IMR-90 (cell line): ENCODE results near the gene CC2D2A.

Experiments
- CEBPB ChIP-seq: IDR thresholded peaks from 2 replicates; pipeline ENCODE4 v1.6.1; 2012; ENCODE audit warnings: low read depth, low read length, improper control_type of control experiment
- FOS ChIP-seq: fragments of 150-350 bp; IDR thresholded peaks from 2 replicates; pipeline ENCODE4 v1.6.1; 2016; ENCODE audit warnings: low read depth, low read length
- MAZ ChIP-seq: IDR thresholded peaks from 2 replicates; pipeline ENCODE4 v1.6.1; 2012; ENCODE audit warnings: low read depth, mild to moderate bottlenecking, low read length, improper control_type of control experiment, moderate library complexity, borderline replicate concordance
- POLR2A ChIP-seq: IDR thresholded peaks from 2 replicates; pipeline ENCODE4 v1.6.1; 2012; ENCODE audit warnings: mild to moderate bottlenecking, low read depth, low read length
- RAD21 ChIP-seq: IDR thresholded peaks from 2 replicates; pipeline ENCODE4 v1.6.1; 2012; ENCODE audit warnings: low read length, improper control_type of control experiment
- RCOR1 ChIP-seq: IDR thresholded peaks from 2 replicates; pipeline ENCODE4 v1.6.1; 2012; ENCODE audit warnings: mild to moderate bottlenecking, low read length, improper control_type of control experiment; ENCODE audit not compliant: insufficient replicate concordance
- SMC3 ChIP-seq: fragments of 150-350 bp; IDR thresholded peaks from 2 replicates; pipeline ENCODE4 v1.6.1; 2016; ENCODE audit warnings: low read depth, mild to moderate bottlenecking, antibody characterized with exemption, low read length, moderate library complexity
- TF ChIP-seq, protein P1 (sequence below): conservative IDR thresholded peaks from 2 replicates; pipeline ENCODE4 v1.5.1; 2012; ENCODE audit warnings: mild to moderate bottlenecking, low read depth, low read length, improper control_type of control experiment
- TF ChIP-seq, protein P2 (sequence below): fragments of 150-350 bp; IDR thresholded peaks from 2 replicates; pipeline ENCODE4 v1.6.1; 2017; ENCODE audit warnings: mild to moderate bottlenecking, antibody characterized with exemption, low read length, low read depth

- no peak for TF ChIP-seq RCOR1
- TF ChIP-seq, protein P1, sequence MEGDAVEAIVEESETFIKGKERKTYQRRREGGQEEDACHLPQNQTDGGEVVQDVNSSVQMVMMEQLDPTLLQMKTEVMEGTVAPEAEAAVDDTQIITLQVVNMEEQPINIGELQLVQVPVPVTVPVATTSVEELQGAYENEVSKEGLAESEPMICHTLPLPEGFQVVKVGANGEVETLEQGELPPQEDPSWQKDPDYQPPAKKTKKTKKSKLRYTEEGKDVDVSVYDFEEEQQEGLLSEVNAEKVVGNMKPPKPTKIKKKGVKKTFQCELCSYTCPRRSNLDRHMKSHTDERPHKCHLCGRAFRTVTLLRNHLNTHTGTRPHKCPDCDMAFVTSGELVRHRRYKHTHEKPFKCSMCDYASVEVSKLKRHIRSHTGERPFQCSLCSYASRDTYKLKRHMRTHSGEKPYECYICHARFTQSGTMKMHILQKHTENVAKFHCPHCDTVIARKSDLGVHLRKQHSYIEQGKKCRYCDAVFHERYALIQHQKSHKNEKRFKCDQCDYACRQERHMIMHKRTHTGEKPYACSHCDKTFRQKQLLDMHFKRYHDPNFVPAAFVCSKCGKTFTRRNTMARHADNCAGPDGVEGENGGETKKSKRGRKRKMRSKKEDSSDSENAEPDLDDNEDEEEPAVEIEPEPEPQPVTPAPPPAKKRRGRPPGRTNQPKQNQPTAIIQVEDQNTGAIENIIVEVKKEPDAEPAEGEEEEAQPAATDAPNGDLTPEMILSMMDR, result no peak
- no peak for TF ChIP-seq MAZ
- TF ChIP-seq, protein P2, sequence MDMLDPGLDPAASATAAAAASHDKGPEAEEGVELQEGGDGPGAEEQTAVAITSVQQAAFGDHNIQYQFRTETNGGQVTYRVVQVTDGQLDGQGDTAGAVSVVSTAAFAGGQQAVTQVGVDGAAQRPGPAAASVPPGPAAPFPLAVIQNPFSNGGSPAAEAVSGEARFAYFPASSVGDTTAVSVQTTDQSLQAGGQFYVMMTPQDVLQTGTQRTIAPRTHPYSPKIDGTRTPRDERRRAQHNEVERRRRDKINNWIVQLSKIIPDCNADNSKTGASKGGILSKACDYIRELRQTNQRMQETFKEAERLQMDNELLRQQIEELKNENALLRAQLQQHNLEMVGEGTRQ, result no peak
- no peak for TF ChIP-seq CEBPB
- no peak for TF ChIP-seq POLR2A
- TF ChIP-seq RAD21, result no peak
- no peak for TF ChIP-seq SMC3
- no peak for TF ChIP-seq FOS
Observed at GRCh38 chr4:15563871-15564270, 94.2 kb downstream of the CC2D2A start.
